Measurements from ENCODE around the gene CHD1L. TPM values are rescaled to one million over a fixed set of nuclear protein-coding genes. Genes with fewer than 3 reads are reported as not detected.

CHD1L gene
- total RNA-seq, 1 experiment from 2014 or later: 64.2 TPM

GRCh38 chr1:147214325-147214724 is 28.2 kb upstream of the CHD1L start:
- Histone ChIP-seq H3K23me2 (ENCODE audit: insufficient read length, low read depth, low read length, poor library complexity, severe bottlenecking) (no peaks in the 10 kb centered on the region), H4K8ac (replicated peaks; ENCODE audit: insufficient read length, low read depth, low read length) (no peak overlapping the region), H3T11ph (ENCODE audit: low read length) (no peak overlapping the region), H3K79me1 (ENCODE audit: insufficient read depth, low read depth, low read length, poor library complexity, severe bottlenecking) (no peaks in the 10 kb centered on the region), H2AFZ (ENCODE audit: low read length) (no peak overlapping the region), H3K4me2 (ENCODE audit: insufficient read depth, insufficient read length, low read length) (no peak overlapping the region), H2BK5ac (ENCODE audit: insufficient read length, low read length) (no peak overlapping the region), H3K4ac (ENCODE audit: low read depth, low read length) (no peak overlapping the region), H3K23ac (ENCODE audit: insufficient read length, low read depth, low read length) (no peak overlapping the region), H3K27me3 (ENCODE audit: insufficient read depth, low read length) (no peaks in the 10 kb centered on the region), H3K14ac (ENCODE audit: insufficient read depth, low read length) (no peak overlapping the region), H3K18ac (ENCODE audit: insufficient read length, low read depth, low read length) (no peak overlapping the region), H2BK12ac (ENCODE audit: insufficient read length, low read depth, low read length) (no peak overlapping the region), H2AK5ac (ENCODE audit: insufficient read length, low read length) (no peak overlapping the region), H3K79me2 (ENCODE audit: insufficient read depth, low read length) (no peaks in the 10 kb centered on the region), H2BK120ac (ENCODE audit: low read depth, low read length, poor library complexity, severe bottlenecking) (no peak overlapping the region), H3K9me3 (ENCODE audit: control insufficient read depth, low read depth, low read length) (no peaks in the 10 kb centered on the region), H3K4me1 (ENCODE audit: insufficient read depth, low read length) (no peaks in the 10 kb centered on the region), H4K91ac (ENCODE audit: insufficient read length, low read depth, low read length) (no peak overlapping the region), H2BK15ac (ENCODE audit: low read depth, low read length) (no peak overlapping the region), H4K5ac (ENCODE audit: insufficient read length, low read depth, low read length) (no peak overlapping the region), H2BK20ac (ENCODE audit: low read depth, low read length, poor library complexity, severe bottlenecking) (no peak overlapping the region), H4K20me1 (ENCODE audit: control insufficient read depth, insufficient read depth, insufficient read length) (no peaks in the 10 kb centered on the region), H3K9ac (ENCODE audit: extremely low read depth, insufficient read length, low read length) (no peak overlapping the region), H3K56ac (ENCODE audit: insufficient read length, low read depth, low read length) (no peak overlapping the region), H3K27ac (ENCODE audit: insufficient read length, low read depth, low read length) (no peak overlapping the region)
- Mint-ChIP-seq H3K27ac (no peak overlapping the region), H3K36me3 (ENCODE audit: insufficient read depth in 1 of 3, low read depth in 3 of 3) (no peaks in the 10 kb centered on the region), H3K9me3 (no peaks in the 10 kb centered on the region), H3K27me3 (ENCODE audit: low read depth) (no peaks in the 10 kb centered on the region), H3K4me3 (no peak overlapping the region), H3K4me1 (peaks cover 2 to 4% of the 10 kb centered on the region in 2 experiments; a peak in 1 of 4 replicates)
- WGBS (ENCODE audit: extremely low coverage, insufficient read length, low lambda C conversion rate): no CpG with 5 or more reads among the region's 7 CpGs
- DNase-seq: no peak
- TF ChIP-seq CTCF (conservative IDR thresholded peaks at IDR 0.05): no peak
